Fibroblast of lung (primary cell): Measurements from ENCODE around the gene KCND2. TPM values are rescaled to one million over a fixed set of nuclear protein-coding genes. Genes with fewer than 3 reads are reported as not detected.

Source experiments
- DNase-seq, 2 donors: peaks; one replicate each; pipeline versions ENCODE4 v3.0.0 to v3.0.0-alpha.2; 2010; ENCODE audit warnings: low read depth in 2 of 2
- H2AFZ ChIP-seq: 2 replicates; pipeline ENCODE4 v1.5.1; 2012; ENCODE audit warnings: low read length, control low read depth, inconsistent platforms
- H3K27ac ChIP-seq: 2 replicates; pipeline ENCODE4 v1.5.1; 2011; ENCODE audit warnings: low read length, control low read depth; ENCODE audit not compliant: insufficient read depth
- H3K27me3 ChIP-seq: 2 replicates; pipeline ENCODE4 v1.5.1; 2011; ENCODE audit warnings: mild to moderate bottlenecking, low read length; ENCODE audit not compliant: control insufficient read depth, insufficient read depth
- H3K36me3 ChIP-seq: 2 replicates; pipeline ENCODE4 v1.5.1; 2011; ENCODE audit warnings: low read length; ENCODE audit not compliant: control insufficient read depth, insufficient read depth
- H3K4me1 ChIP-seq: 2 replicates; pipeline ENCODE4 v1.5.1; 2011; ENCODE audit warnings: low read length; ENCODE audit not compliant: control insufficient read depth, insufficient read depth; ENCODE audit errors: extremely low read depth
- H3K4me2 ChIP-seq: 2 replicates; pipeline ENCODE4 v1.5.1; 2011; ENCODE audit warnings: low read length, control low read depth; ENCODE audit not compliant: insufficient read depth; ENCODE audit errors: extremely low read depth
- H3K4me3 ChIP-seq, 4 experiments: fragments of 200-600 bp in 1 of 4; sonication (generic) in 1 of 4; replicated peaks in 1 of 4; 2 replicates each; pipeline ENCODE4 v1.5.1; 2011 to 2016; ENCODE audit warnings: low read length in 4 of 4, low read depth in 3 of 4, mild to moderate bottlenecking in 3 of 4, control low read depth in 2 of 4, inconsistent platforms in 1 of 4, mixed read lengths in 1 of 4; ENCODE audit not compliant: insufficient read depth in 1 of 4; ENCODE audit errors: control extremely low read depth in 1 of 4
- H3K79me2 ChIP-seq: 2 replicates; pipeline ENCODE4 v1.5.1; 2012; ENCODE audit warnings: mild to moderate bottlenecking, low read length, inconsistent platforms; ENCODE audit not compliant: control insufficient read depth, insufficient read depth
- H3K9ac ChIP-seq: 2 replicates; pipeline ENCODE4 v1.5.1; 2011; ENCODE audit warnings: mild to moderate bottlenecking, low read length, control low read depth; ENCODE audit not compliant: insufficient read depth
- H3K9me3 ChIP-seq: 2 replicates; pipeline ENCODE4 v1.5.1; 2012; ENCODE audit warnings: low read depth, low read length; ENCODE audit not compliant: control insufficient read depth, insufficient read depth
- H4K20me1 ChIP-seq: 2 replicates; pipeline ENCODE4 v1.5.1; 2011; ENCODE audit warnings: low read length; ENCODE audit not compliant: control insufficient read depth, insufficient read depth; ENCODE audit errors: extremely low read depth
- EZH2 ChIP-seq: IDR thresholded peaks from 2 replicates; pipeline ENCODE4 v1.5.1; 2012; ENCODE audit warnings: low read length, control low read depth, mild to moderate bottlenecking; ENCODE audit errors: missing control alignments
- polyA plus RNA-seq, 2 donors: library from polyadenylated mRNA; depleted of rRNA in 1 of 2; stranded (reverse) in 1 of 2; unstranded in 1 of 2; fragments of >200 nt; gene quantifications; 2 replicates each; pipeline ENCODE4 v1.2.1, GENCODE V29; 2011 to 2012; ENCODE audit warnings: missing spikeins in 1 of 2
- total RNA-seq: library from RNA; depleted of rRNA; stranded (reverse); fragments of >200 nt; gene quantifications from 2 replicates; pipeline ENCODE4 v1.2.1, GENCODE V29; 2014
- TF ChIP-seq, protein P1 (sequence below), 2 donors: IDR thresholded peaks in 1 of 2; conservative IDR thresholded peaks in 1 of 2; 1 replicate in 1 of 2; 2 replicates in 1 of 2; pipeline ENCODE4 v1.5.1; 2011 to 2012; ENCODE audit warnings: low read length in 2 of 2, control low read depth in 1 of 2, inconsistent platforms in 1 of 2, low read depth in 1 of 2, mild to moderate bottlenecking in 1 of 2

KCND2 gene
- total and polyA plus RNA-seq, 2 donors (not counting 1 experiment from before 2014, with no cell fraction given) = 2.1 to 6.1 TPM

DNA sequence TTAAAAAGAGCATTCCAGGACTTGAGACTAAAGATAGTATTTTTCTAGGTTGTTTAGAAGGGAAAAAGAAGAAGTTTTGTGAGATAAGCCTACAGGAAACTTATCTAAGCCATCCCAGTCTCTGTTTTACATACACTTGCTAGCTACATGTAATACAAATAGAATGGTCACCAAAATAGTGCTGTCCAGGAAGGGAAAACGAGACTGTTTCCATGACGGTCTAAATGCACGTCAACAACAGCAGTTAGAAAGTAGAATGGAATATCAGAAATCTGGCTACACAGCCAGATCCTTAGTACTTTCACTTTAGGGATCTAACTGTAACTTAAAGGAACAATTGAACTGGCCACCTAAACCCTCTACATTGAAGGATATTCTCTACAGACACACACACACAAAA lies 467.4 kb downstream of the KCND2 start:
- Histone ChIP-seq H3K36me3 (no peaks in the 10 kb centered on the region), H3K27ac (no peak overlapping the region), H3K9me3 (no peaks in the 10 kb centered on the region), H3K4me3 (peak overlapping the region in 2 of 4 experiments; percentile 18 to 32), H3K27me3 (no peaks in the 10 kb centered on the region), H3K4me1 (no peaks in the 10 kb centered on the region), H3K4me2 (peak overlapping the region; percentile 77), H4K20me1 (no peaks in the 10 kb centered on the region), H3K9ac (no peak overlapping the region), H2AFZ (peak overlapping the region; percentile 57), H3K79me2 (no peaks in the 10 kb centered on the region)
- peak; percentile 49 to 52 for DNase-seq
- TF ChIP-seq EZH2 = no peak
- TF ChIP-seq, protein P1, sequence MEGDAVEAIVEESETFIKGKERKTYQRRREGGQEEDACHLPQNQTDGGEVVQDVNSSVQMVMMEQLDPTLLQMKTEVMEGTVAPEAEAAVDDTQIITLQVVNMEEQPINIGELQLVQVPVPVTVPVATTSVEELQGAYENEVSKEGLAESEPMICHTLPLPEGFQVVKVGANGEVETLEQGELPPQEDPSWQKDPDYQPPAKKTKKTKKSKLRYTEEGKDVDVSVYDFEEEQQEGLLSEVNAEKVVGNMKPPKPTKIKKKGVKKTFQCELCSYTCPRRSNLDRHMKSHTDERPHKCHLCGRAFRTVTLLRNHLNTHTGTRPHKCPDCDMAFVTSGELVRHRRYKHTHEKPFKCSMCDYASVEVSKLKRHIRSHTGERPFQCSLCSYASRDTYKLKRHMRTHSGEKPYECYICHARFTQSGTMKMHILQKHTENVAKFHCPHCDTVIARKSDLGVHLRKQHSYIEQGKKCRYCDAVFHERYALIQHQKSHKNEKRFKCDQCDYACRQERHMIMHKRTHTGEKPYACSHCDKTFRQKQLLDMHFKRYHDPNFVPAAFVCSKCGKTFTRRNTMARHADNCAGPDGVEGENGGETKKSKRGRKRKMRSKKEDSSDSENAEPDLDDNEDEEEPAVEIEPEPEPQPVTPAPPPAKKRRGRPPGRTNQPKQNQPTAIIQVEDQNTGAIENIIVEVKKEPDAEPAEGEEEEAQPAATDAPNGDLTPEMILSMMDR (conservative IDR thresholded peaks at IDR 0.05 in 1 of 2, IDR thresholded peaks at IDR 0.05 in 1 of 2; ENCODE audit: low read depth in 1 of 2, low read length in 2 of 2) = no peak

DNA sequence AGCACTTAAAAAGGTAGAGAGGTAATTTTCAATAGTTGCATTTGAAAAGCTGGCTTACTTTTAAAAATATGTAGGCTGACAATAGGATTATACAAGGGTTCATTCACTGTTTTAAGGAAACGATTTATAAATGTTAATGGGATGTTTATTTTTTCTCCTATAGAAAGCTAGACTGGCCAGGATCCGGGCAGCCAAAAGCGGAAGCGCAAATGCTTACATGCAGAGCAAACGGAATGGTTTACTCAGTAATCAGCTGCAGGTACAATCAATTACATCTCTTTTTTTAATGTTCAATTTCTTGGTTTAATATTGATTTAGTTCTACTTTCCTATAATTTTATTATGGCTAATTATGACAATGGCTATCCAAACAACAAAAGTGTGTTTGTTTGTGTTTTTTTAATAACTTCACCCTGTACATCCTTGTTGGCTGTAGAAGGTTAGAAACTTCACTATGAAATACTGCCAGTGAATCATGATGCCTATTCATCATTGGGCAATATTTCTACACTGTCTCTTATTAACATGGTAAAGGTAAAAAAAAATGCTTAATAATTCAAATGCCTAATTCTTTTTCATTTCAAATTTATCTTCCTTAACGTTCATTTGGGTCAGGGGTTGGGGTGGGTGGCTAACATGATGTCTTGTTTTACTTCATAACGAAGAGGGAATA lies 468.5 kb downstream of the KCND2 start:
- Histone ChIP-seq H3K36me3 (no peaks in the 10 kb centered on the region), H3K4me1 (no peaks in the 10 kb centered on the region), H3K27me3 (no peaks in the 10 kb centered on the region), H3K9ac (no peak overlapping the region), H3K9me3 (no peaks in the 10 kb centered on the region), H4K20me1 (no peaks in the 10 kb centered on the region), H3K27ac (no peak overlapping the region), H3K4me2 (no peak overlapping the region), H3K4me3 (no peak overlapping the region), H3K79me2 (no peaks in the 10 kb centered on the region), H2AFZ (no peak overlapping the region)
- no peak for DNase-seq
- TF ChIP-seq EZH2 = no peak
- TF ChIP-seq, protein P1 (conservative IDR thresholded peaks at IDR 0.05 in 1 of 2, IDR thresholded peaks at IDR 0.05 in 1 of 2; ENCODE audit: low read depth in 1 of 2, low read length in 2 of 2) = no peak

DNA sequence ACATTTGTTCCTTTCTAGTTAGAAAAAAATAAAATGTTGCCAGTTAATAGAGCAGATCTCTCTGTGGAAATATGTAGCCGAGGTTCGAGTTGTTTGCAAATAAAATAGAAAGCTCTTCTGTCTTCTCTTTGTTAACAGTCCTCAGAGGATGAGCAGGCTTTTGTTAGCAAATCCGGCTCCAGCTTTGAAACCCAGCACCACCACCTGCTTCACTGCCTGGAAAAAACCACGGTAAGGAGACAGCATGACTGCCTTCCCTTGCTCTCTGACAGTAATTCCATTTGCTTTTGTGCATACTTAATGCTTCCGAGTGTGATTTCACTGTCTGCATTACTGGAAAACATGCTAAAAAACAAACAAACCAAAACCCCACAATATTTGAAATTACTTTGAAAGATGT lies 469.4 kb downstream of the KCND2 start:
- DNase-seq = no peak
- H3K4me2 ChIP-seq = no peak overlapping the region
- H3K27ac ChIP-seq = no peak overlapping the region
- no peaks in the 10 kb centered on the region for H3K79me2 ChIP-seq
- TF ChIP-seq EZH2 = no peak
- TF ChIP-seq, protein P1 (conservative IDR thresholded peaks at IDR 0.05 in 1 of 2, IDR thresholded peaks at IDR 0.05 in 1 of 2; ENCODE audit: low read depth in 1 of 2, low read length in 2 of 2) = no peak
- no peak overlapping the region for H3K4me3 ChIP-seq
- H3K9me3 ChIP-seq = no peaks in the 10 kb centered on the region
- H4K20me1 ChIP-seq = no peaks in the 10 kb centered on the region
- no peaks in the 10 kb centered on the region for H3K36me3 ChIP-seq
- no peak overlapping the region for H3K9ac ChIP-seq
- H2AFZ ChIP-seq = no peak overlapping the region
- no peaks in the 10 kb centered on the region for H3K4me1 ChIP-seq
- H3K27me3 ChIP-seq = no peaks in the 10 kb centered on the region
